ENCODE measurements around the gene FAM53A.
"Not testable (repeated sequence)": the region's sequence is repeated elsewhere in the genome, so short reads cannot be mapped to it uniquely, and the experiment has no call there.

The FAM53A gene

DNA sequence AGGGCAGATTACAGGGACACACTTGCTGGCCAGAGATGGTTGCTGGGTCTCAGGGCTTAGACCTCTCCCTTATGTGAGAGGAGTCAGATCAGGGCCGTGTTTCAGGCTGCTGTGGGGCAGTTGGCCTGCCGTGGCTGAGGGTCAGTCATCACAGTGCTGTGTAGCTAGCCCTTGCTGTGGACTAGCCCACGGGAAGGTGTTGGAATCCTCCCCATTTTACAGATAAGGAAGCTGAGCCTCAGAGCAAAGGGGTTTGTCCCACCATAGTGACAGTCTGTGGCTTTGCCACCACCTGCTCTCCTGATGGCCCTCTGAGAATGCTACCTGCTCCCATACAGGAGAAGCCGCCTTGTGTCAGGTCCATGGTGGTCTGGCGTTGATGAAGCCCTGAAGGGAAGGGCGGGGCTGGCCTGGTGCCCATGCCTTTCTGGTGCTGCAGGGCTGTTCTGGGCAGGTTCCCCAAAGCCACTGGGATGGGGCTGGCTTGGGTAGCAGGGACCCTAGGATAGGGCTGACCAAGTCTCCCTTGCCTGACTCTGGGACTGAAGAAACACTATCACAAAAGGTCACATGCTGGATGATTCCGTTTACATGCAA is 2.4 kb upstream of the FAM53A start:
- DNase-seq (ENCODE audit: low spot score): no peak

DNA sequence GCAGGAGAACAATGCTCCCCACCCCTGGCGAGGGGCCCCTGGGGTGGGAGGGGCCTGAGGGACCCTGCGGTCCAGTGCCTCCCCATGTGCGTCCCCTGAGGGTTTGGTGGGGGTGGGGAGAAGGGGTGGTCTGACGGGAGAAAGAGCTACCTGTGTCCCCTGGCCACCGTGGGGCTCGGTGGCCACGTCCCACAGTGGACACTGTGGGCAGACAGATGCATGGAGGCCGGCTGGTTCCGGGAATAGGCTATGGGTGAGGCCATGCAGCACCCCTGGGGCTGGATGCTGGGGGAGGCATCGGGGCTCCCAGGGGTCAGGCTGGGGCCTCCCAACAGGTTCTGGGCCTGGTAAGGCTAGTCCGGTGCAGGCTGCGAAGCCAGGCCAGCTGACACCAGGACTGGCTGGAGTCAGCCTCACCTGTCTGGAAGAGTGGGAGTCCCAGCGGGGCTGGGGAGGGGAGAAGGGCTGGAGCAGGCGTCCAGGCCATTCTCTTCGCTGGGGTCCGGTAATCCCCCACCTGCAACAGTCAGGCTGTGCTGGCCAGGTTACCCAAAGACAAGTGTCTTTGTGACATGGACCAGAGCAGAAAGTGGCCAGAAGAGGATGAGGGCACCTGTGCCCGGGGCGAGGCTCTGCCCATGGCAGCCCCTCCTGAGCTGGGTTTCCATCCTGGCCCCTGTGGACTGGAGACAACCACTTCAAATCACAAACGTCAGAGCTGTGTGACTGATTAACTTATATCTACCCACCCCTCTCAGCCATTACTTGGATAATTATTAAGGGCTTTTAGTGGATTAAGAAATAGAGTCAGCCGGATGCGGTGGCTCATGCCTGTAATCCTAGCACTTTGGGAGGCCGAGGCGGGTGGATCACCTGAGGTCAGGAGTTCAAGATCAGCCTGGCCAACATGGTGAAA is 1.4 kb upstream of the FAM53A start:
- no peak for DNase-seq (ENCODE audit: low spot score)

DNA sequence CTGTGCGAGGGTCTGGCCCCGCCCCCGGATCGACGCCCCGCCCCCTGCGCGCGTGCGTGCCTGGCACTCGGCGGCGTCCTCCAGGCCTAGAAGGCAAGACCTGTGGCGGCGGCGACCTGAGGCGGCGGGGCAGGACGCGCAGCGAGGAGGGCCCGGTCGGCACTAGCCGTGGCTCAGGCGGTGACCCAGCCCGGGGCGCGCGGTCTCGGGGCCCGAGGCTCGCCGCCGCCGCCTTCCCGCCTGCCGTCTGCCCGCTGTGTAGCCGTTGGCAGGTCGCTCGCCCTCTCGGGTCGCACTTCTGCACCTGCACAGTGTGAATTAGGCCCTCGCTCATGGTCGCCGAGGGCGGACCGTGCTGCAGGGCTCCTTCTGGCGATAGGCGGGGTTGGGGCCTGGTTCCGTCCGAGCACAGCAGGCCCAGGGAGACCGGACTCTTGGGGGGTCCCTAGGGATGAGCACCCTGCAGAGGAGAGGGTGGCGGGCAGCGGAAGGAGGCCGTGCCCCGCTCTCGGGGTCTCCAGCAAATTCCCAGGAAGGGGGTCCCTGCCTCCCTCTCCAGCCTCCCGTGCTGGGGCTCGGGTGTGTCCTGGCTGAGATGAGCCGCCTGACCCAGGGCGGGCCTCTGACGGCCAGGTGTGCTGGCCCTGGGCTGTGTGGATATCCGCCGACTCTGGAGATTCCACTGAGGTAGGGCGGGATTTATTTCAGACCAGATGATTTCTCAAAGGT is 557 bp upstream of the FAM53A start:
- DNase-seq (ENCODE audit: low spot score): no peak

DNA sequence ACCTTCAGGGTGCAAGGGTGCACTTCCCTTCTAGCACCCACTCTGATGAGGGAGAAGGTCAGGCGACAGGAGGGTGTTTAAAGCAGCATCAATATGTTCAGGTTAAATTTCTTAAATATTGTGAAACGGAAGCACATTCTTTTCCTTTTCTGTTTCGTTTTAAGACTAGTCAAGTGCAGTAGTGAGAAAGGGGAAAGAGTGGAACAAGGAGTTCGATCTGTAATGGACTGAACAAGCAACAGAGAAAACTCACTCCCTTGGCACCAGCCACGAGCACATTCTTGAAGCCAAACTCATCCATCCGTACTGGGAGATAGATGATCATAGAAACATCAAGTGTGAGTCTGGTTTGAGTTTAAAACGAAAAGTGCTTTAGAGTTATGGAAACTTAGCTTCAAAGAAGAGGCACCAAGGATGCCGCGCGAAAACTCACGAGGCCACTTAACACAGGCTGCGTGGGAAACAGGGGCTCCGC is 815 bp downstream of the FAM53A start:
- DNase-seq (ENCODE audit: low spot score): peak; percentile 15

DNA sequence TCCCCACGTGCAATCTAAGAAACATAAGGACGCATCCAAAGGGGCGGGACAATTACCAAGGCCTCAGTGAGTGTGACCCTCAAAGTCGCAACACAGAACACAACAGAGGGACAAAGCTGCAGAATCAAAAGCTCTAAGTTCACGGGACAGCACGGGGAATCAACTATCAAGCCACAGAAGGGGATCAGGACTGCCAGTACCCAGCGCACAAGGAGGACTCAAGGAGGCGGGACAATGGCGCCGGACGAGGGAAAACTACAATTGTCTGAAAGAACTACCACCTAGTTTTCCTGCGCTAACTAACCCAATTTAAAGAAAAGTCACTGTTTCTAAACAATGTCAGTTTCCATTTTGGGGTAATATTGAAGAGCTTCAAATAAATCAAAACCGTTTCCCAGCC is 1.3 kb downstream of the FAM53A start:
- DNase-seq (ENCODE audit: low spot score): no peak

DNA sequence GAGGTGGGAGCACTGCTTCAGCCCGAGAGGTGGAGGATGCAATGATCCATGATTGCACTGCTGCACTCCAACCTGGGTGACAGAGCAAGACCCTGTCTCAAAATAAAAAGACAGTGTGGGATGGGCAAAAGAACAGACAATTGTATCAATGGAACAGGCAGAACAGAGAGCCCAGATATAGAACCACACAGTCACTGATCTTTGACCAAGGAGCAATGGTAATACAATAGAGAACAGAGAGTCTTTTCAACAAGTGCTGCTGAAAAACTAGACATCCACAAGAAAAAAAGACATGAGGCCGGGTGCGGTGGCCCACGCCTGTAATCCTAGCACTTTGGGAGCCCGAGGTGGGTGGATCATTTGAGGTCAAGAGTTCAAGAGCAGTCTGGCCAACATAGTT is 5.9 kb downstream of the FAM53A start:
- no peak for DNase-seq (ENCODE audit: low spot score)

DNA sequence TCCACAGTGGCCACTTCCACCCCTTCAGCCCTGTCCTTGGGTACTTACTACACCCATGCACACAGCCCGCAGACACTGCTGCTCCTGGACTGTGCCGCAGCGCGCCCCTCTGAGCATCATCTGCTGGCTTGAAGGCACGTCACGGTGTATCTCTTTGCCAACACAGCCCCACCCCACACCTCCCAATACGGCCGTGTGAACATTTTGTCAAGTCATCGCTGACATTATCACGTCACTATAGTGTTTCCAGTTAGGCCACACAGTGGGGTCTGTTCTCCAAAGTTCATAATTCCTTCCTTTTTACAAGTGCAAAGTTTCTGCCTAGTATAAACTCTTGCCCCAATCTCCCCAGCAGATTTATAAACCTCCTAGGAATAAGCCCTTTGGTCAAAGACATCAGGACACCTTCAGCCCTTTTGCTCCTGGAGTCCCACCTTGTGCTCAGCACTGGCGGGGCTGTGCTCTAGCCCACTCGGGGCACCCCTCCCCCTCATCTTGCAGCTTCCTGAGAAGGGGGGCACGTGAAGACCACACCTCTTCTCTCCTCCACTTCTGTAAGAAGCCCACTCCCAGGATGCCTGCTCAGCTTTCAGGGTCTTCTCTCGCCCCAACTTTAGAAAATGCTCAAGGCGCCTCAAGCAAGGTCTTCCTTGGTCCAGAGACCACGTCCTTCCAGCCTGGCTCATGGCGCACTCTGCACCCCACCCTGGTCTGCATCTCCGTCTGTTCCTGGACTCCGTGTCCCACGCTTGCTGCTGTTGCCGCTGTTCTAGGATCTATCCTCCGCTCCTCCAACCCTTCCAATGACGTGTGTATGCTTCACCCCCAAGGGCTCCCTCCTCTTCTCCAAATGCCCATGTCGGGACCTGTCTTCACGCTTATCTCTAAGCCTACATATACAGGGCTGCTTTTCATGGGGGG is 7.2 kb downstream of the FAM53A start:
- no peak for DNase-seq (ENCODE audit: low spot score)

DNA sequence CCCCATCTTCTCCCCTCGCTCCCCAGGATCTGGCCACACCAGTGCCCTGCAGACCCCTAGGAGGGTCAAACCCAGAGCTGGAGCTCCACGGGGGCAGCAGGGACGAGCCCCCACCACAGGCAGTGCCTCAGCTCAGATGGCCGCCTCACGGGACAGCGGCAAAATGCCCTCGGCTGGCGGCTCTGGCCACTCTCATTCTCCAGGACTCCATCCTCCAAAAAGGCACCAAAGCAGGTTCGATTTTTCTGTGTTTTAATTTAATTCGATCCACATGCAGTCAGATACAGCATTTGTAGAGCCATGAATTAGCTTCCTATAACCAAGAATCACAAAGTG is 8.3 kb downstream of the FAM53A start:
- DNase-seq (ENCODE audit: low spot score): no peak

DNA sequence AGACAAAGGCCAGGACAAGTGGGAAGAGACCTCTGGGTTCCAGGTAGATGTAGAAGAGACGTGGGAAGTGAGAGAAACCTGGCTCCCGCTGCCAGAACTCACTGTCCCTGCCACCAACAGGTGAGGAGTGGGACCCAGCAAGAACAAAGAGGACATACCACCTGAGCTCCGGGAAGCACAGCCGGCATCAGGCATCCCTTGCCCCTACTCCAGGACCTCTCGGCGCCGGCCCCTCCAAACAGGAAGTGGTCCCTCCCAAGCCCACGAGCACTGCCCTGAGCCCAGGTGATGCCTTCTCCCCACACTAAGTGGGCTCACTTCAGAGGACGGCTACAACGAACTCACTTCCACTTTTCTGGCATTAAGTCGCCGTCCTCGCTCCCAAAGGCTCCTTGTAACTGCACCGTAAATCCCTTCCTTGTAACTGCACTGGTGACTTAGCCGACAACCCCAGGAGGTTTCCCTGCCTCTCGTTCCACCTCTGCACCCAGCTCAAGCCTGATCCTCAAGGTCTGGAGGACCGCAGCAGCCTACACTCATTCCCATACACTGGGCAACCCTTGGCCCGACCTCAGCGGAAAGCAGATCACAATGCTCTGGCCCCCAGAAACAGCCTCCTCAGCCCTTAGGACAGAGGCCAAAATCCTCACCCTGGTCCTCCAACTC is 8.8 kb downstream of the FAM53A start:
- DNase-seq (ENCODE audit: low spot score): no peak

DNA sequence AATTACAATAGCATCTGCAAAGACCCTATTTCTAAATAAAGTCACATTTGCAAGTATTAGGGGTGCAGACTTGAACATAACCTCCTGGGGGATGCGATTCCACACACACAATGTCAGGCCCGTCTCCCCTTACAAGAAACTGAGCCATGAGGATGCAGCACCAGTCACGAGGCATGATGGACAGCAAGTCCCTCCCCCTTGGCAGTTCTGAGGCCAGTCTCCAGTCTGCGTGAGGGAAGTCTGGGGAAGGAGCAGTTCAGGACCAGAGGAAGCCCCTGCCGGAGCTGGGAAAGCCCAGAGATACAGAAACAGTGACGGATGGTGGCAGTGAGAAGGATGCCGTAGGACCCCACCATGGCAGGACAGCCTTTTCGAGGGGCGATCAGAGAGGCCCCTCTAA is 9.4 kb downstream of the FAM53A start:
- no peak for DNase-seq (ENCODE audit: low spot score)

DNA sequence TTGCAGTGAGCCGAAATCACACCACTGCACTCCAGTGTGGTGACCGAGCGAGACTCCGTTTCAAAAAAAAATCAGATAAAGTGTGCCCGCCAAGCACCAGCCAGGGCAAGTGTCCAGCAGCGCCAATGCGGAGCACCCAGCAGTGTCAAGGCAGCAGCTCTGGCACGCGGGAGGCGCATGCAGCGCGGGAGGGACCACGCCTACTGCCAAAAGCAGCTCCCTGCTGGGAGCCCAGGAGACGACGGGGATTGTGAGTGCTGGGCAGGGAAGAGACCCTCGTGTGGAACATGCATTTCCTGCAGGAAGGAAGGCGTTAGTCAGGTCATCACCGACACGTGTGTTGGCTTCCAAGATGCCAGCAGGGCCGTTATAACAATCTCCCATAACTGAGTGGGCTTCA is 10.4 kb downstream of the FAM53A start:
- DNase-seq (ENCODE audit: low spot score): no peak

DNA sequence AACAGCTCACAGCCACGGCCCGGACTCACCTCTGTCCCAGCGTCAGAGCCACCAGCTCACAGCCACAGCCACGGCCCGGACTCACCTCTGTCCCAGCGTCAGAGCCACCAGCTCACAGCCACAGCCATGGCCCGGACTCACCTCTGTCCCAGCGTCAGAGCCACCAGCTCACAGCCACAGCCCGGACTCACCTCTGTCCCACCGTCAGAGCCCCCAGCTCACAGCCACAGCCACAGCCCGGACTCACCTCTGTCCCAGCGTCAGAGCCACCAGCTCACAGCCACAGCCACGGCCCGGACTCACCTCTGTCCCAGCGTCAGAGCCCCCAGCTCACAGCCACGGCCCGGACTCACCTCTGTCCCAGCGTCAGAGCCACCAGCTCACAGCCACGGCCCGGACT is 13.1 kb downstream of the FAM53A start:
- not testable (repeated sequence) for DNase-seq (ENCODE audit: low spot score)

DNA sequence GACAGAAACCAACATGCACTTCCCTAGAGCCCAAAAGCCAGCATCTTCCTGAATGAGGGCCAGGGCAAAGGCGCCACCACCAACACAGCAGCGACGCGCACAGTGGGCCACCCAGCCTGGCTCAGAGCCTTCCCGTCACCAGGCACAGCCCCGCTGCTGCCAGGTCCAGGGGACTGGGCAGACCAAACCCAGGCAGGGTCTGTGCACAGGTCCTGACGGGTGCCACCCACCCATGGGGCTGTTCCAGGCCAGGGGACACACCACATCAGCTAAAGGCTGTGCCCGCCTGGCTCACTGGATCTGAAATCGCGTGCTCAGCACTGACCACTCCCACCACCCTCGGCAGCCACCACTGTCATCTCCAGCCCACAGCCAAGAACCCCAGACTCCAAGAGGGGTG is 13.8 kb downstream of the FAM53A start:
- no peak for DNase-seq (ENCODE audit: low spot score)

DNA sequence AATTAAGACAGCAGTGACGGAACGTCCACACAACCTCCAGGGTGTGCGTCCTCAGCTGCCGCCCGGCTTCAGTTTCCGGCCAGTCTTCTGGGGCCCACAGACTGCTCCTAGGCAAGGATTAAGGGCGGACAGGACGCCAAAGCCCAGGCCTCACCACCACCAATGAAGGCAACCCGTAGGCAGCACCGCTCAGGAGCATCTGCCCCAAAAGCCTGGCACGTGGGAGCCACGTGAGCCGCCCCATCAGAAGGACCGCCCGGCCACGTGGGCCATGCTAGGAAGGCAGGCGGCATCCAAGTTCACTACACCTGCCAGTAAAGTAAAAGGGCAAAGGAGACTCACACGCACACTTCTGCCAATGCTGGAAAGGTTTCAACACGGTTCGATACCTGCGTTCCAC is 14.3 kb downstream of the FAM53A start:
- no peak for DNase-seq (ENCODE audit: low spot score)

DNA sequence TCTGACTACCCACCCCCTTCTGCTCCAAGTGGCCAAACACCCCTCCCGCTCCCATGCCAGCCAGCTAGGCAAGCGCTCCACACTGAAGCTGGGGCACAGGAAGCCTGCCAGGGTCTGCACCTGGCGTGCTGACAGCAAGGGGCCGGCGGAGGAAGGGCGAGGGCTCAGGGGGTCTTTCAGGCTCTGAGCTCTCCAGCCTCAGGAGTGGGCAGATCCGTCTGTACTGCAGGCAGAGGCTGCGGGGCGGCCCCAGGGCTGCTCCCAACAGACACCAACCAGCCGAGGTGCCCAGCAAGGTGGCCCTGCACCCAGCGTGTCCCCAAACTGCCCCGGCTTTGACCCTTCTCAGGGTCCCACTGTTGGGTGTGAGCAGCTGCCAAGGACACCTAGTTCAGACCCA is 14.8 kb downstream of the FAM53A start:
- DNase-seq (ENCODE audit: low spot score): no peak

DNA sequence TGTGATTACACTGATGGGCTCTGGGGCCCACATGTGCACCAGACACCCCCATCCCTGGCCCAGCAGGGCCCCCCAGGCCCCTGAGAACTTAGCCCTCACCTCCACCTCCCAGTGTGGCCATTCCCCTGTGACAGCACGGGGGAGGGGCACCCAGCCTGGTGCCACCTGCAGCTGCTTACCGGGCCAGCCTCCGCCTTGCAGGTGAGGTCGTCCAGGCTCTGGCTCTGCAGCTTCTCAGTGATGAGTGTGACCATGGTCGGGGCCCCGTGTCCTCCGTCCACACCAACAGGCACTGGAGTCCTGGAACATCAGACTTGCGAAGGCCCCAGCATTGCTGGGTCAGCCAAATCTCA is 15.6 kb downstream of the FAM53A start:
- DNase-seq (ENCODE audit: low spot score): no peak

DNA sequence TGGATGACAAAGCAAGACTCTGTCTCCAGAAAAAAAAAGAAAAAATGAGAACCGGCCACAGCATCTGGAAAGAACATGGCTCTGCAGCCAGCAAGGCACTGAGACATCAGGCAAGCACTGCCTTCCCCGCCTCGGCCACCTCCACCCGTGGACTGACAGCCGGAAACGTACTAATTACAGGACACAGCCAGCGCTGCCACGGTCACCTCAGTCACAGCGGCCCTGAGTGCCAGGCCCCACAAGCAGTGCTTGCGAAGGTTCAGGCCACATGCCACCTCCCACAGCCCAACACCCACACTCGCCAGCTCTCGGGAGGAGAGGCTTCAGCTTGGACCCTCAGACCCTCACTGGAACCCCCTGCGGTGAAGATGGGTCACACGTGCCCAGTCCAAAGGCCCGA is 16.8 kb downstream of the FAM53A start:
- DNase-seq (ENCODE audit: low spot score): no peak

DNA sequence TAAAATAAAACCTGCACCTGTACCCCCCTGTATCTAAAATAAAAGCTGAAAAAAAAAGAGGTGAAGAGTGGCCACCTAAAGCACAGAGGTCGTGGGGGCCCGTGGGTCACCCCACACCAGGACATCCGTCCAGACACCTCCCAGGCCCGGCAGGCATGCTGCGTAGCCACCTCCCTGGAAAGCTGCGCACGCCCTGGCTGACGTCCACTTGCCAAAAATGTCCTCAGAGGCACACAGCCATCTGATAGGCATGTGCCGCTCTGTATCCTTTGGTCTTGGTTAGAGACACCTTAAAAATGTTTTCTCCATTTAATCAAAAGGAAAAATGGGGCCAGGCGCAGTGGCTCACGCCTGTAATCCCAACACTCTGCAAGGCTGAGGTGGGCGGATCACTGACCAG is 17.7 kb downstream of the FAM53A start:
- no peak for DNase-seq (ENCODE audit: low spot score)

DNA sequence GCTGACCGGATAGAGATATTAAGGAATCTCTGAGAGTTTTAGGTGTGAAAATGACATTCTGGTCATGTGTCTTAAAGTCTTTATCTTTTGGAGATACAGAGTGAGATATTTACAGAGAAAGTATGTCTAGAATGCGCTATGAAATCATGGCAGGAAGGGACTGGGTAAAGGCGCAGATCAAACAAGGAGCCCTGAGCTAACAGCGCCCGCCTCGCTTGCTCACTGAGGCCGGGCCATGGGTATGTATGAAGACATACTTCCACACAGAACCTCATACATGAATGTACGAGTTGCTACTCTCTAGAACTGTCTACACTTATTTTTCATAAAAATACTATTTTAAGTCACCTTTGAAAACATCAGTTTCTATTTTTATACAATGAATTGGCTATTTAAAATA is 20.0 kb downstream of the FAM53A start:
- DNase-seq (ENCODE audit: low spot score): no peak

DNA sequence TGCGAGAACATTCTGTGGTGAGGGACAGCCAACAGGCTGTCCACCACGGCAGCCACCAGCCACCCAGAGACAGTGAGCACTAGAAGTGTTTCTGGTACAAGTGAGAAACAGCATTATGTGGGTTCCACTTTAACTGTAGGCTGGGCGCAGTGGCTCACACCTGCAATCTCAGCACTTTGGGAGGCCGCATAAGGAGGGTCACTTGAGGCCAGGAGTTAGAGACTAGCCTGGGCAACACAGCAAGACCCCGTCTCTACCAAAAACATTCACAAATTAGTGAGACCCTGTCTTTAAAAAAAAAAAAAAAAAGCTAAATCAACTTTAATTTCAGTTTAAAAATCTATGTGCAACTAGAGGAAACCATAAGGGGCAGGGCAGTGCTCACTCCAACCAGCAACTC is 20.6 kb downstream of the FAM53A start:
- DNase-seq (ENCODE audit: low spot score): no peak

DNA sequence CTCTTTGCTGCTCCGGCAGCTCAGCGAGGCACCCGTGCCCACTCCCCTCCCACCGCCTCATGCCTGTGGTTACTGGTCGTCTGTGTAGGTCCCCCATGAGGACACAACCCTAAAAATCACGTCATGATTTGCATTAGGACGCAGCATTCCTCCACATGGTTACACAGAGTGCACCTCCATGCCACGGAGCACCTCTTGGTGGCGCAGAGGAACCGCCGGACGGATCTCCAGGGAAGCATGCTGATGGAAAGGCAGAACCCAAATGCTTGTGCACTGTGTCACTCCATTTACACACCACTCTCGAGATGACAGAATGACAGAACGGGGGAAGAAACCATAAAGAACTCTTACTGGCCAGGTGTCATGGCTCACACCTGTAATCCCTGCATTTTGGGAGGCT is 22.4 kb downstream of the FAM53A start:
- DNase-seq (ENCODE audit: low spot score): no peak
